IPS-15b (cell line): ENCODE data around the gene LDAF1.
A peak's percentile ranks its signal among the peaks of the same experiment; 100 is the strongest.
"Not testable (repeated sequence)": the region's sequence is repeated elsewhere in the genome, so short reads cannot be mapped to it uniquely, and the experiment has no call there.

Experiments
- H3K27me3 ChIP-seq: one replicate; pipeline ENCODE4 v1.6.1; 2013; ENCODE audit warnings: low read length; ENCODE audit not compliant: control insufficient read depth, insufficient read depth
- H3K36me3 ChIP-seq: one replicate; pipeline ENCODE4 v1.6.1; 2013; ENCODE audit warnings: low read length; ENCODE audit not compliant: control insufficient read depth, insufficient read depth
- H3K4me1 ChIP-seq: one replicate; pipeline ENCODE4 v1.6.1; 2013; ENCODE audit warnings: mild to moderate bottlenecking, low read length; ENCODE audit not compliant: control insufficient read depth, insufficient read depth
- H3K4me3 ChIP-seq: one replicate; pipeline ENCODE4 v1.5.1; 2013; ENCODE audit warnings: low read depth, low read length
- H3K9ac ChIP-seq: one replicate; pipeline ENCODE4 v1.6.1; 2013; ENCODE audit warnings: low read depth, mild to moderate bottlenecking, low read length
- H3K9me3 ChIP-seq: one replicate; pipeline ENCODE4 v1.6.1; 2013; ENCODE audit warnings: mild to moderate bottlenecking, low read length; ENCODE audit not compliant: control insufficient read depth, insufficient read depth

The LDAF1 gene

DNA sequence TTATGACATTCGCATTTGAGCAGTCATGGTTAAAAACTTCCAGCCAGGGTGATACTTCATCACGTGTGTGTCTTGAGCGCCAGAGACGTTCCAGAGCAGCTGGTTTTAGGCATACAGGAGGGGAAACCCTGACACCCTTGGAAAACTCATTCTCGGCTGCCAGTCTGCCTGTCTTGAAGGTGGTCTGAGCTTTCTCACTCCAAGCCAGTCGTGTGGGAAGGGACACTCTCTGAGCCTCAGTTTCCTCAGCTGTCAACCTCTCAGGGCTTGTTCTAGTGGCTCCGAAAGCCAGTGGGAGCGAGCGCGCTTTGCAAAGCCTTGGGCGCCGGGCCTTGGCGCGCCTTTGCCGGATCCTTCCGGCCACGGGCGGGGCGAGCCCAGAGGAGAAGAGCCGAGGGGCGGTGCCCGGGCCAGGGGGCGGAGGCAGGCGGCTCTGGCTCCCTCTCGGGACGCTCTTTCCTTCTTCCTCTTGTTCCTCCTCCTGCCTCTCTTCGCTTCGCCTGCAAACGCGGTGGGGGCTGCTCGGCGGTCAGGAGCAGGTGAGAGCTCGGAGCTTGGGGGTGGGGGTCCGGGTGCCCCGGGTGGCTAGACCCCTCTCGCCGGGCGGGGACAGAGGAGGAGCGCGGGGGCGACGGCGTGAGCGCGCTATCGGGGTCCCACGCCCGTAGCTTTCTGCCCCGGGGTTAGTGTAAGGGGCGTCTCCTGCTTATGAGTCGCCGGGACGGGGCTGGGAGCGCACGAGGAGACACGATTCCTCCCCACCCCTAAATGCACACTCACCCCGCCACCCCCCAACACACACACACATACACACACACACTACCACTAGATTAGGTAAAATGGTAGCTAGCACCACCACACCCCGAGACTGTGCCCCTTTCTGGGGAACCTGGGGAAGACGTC, at the start of gene LDAF1:
Gene LDAF1 (plus strand): TSS at position 467 of the 903 bp plus-strand sequence. CDS start 2,509 bp downstream, outside the sequence.
- Histone ChIP-seq H3K27me3 (peaks cover 3% of the 10 kb centered on the region), H3K9ac (peak within 1 kb of the TSS; percentile 72), H3K4me1 (peaks cover 9% of the 10 kb centered on the region)

GRCh38 chr16:21115551-21115950, 42.9 kb upstream of the LDAF1 start:
- H3K9me3 ChIP-seq: not testable (repeated sequence)

More for the DNA sequence above, at the start of gene LDAF1:
- Histone ChIP-seq H3K4me3 (peak within 1 kb of the TSS; percentile 91), H3K9me3 (no peaks in the 10 kb centered on the region), H3K36me3 (peaks cover 12% of the 10 kb centered on the region)

GRCh38 chr16:21116148-21116693, 42.3 kb upstream of the LDAF1 start:
- H3K4me1 ChIP-seq: peaks cover 10% of the 10 kb centered on the region
- H3K36me3 ChIP-seq: no peaks in the 10 kb centered on the region
- H3K27me3 ChIP-seq: no peaks in the 10 kb centered on the region
- peak overlapping the region; percentile 19 for H3K4me3 ChIP-seq
- H3K9me3 ChIP-seq: no peaks in the 10 kb centered on the region
- peak overlapping the region; percentile 8 for H3K9ac ChIP-seq

More at GRCh38 chr16:21115551-21115950, 42.9 kb upstream of the LDAF1 start:
- not testable (repeated sequence) for H3K4me3 ChIP-seq, H3K9ac ChIP-seq, H3K4me1 ChIP-seq, H3K36me3 ChIP-seq, H3K27me3 ChIP-seq

DNA sequence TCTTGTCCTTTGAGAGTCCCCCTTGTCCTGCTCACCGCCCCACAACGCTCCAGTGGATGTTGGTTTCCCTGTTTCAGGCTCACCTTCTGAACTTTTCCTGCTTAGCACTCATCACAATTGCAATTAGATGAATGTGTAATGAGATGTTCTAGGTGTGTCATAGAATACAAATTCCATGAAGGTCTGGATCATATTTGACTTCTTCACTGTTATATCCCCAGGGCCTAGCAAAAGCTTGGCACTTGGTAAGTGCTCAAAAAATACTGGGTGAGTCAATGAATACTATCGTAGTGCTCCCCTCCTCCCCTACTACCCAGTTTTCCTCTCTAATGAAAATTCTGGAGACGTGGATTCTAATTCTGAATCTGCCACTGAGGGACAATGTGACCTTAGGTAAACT, 40.9 kb upstream of the LDAF1 start:
- Histone ChIP-seq H3K27me3 (no peaks in the 10 kb centered on the region), H3K9ac (no peak overlapping the region), H3K36me3 (no peaks in the 10 kb centered on the region), H3K9me3 (no peaks in the 10 kb centered on the region), H3K4me1 (peaks cover 10% of the 10 kb centered on the region), H3K4me3 (no peak overlapping the region)

GRCh38 chr16:21120976-21121520, 37.4 kb upstream of the LDAF1 start:
- H3K9me3 ChIP-seq: no peaks in the 10 kb centered on the region
- H3K27me3 ChIP-seq: no peaks in the 10 kb centered on the region
- no peak overlapping the region for H3K4me3 ChIP-seq
- H3K4me1 ChIP-seq: peaks cover 5% of the 10 kb centered on the region
- H3K9ac ChIP-seq: no peak overlapping the region
- H3K36me3 ChIP-seq: no peaks in the 10 kb centered on the region

- no peak overlapping the region for H3K4me3 ChIP-seq
- no peaks in the 10 kb centered on the region for H3K9me3 ChIP-seq
- no peaks in the 10 kb centered on the region for H3K27me3 ChIP-seq
- H3K9ac ChIP-seq: no peak overlapping the region
- H3K4me1 ChIP-seq: peaks cover 8% of the 10 kb centered on the region
- H3K36me3 ChIP-seq: no peaks in the 10 kb centered on the region
Observed at GRCh38 chr16:21125191-21125590, 33.3 kb upstream of the LDAF1 start.

DNA sequence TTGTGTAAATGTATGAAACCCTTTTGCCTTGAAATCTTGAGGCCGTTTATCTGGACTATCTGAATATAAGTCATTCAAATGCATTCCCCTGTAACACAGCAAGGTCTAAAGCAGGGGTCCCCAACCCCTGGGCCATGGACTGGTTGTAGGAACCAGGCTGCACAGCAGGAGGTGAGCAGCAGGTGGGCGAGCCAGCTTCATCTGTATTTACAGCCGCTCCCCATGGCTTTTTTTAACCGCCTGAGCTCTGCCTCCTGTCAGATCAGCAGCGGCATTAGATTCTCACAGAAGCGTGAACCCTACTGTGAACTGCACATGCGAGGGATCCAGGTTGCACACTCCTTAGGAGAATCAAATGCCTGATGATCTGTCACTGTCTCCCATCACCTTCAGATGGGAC, 32.0 kb upstream of the LDAF1 start:
- H3K9ac ChIP-seq: no peak overlapping the region
- no peak overlapping the region for H3K4me3 ChIP-seq
- no peaks in the 10 kb centered on the region for H3K36me3 ChIP-seq
- H3K4me1 ChIP-seq: peaks cover 11% of the 10 kb centered on the region
- H3K27me3 ChIP-seq: no peaks in the 10 kb centered on the region
- no peaks in the 10 kb centered on the region for H3K9me3 ChIP-seq

DNA sequence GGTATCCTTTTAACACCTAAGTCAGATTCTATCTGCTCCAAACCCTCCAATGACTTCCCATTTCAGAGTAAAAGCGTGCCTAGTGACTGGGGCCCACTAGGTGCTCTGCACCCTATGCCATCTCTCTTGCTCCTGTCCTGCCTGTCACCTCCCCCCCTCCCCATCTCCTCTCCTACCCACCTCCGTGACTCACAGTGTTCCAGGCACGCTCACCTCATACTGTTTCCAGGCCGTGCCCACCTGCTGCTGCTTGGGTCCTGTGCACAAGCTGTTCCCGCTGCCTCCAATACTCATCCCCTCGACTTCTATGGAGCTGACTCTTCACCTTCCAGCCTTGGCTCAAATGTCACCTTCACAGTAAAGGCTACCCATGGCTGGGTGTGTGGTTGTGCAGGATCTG, 29.5 kb upstream of the LDAF1 start:
- Histone ChIP-seq H3K4me1 (peaks cover 11% of the 10 kb centered on the region), H3K9ac (no peak overlapping the region), H3K4me3 (no peak overlapping the region), H3K9me3 (no peaks in the 10 kb centered on the region), H3K36me3 (no peaks in the 10 kb centered on the region), H3K27me3 (no peaks in the 10 kb centered on the region)

DNA sequence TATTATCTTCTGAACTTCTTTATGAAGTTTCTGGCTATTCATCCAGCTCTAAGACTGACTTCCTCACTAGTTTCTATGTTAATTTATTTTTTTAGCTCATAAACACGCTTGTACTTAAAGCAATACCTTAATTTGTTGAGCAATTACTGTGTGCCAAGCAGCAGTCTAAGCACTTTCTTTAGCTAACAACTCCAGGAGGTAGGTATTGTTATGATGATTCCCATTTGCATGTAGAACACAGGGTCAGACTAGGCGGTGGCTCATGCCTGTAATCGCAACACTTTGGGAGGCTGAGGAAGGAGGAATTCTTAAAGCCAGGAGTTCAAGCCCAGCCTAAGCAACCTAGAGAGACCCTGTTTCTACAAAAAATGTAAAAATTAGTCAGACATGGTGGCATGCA, 27.7 kb upstream of the LDAF1 start:
- Histone ChIP-seq H3K36me3 (no peaks in the 10 kb centered on the region), H3K9ac (no peak overlapping the region), H3K27me3 (no peaks in the 10 kb centered on the region), H3K4me3 (no peak overlapping the region), H3K4me1 (peaks cover 11% of the 10 kb centered on the region), H3K9me3 (no peaks in the 10 kb centered on the region)

DNA sequence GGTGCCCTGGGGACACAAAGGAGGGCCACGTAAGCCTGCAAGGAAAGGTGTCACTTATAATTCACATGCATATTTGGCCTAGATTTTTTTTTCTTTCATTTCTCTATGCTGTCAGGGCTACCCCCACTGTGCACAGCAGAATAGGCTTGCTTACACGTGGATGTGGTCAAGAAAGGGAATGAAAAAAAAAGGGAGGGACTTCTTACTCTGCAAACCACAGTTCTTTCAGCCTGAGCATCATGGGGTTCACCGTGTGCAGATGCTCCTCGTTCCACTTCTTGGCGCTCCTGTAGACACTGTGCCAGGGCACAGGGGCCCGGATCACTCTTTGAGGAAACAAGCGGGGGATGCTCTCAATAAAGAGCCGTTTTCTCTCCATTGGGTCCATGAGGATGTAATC, 24.4 kb upstream of the LDAF1 start:
- H3K4me1 ChIP-seq: peaks cover 3% of the 10 kb centered on the region
- H3K4me3 ChIP-seq: no peak overlapping the region

DNA sequence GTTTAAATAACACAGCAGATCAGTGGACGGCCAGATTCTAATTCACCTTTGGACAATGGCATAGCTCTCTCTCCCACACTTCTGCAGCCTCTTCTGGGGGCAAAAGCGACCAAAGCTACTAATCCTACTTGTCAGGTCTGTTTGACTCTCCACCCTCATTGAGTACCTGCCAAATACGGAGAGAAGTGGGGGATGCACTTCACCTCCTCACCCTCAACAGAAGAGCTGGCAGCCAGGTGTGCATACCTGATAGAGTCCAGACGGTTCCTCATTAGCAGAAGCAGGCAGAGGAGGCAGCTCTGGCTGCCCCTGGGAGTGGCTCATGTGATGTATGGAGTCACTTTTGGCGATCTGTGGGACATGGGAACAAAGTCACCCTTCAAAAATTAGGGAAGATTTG, 12.7 kb upstream of the LDAF1 start:
- H3K4me3 ChIP-seq: no peak overlapping the region
- no peaks in the 10 kb centered on the region for H3K36me3 ChIP-seq
- no peaks in the 10 kb centered on the region for H3K4me1 ChIP-seq
- H3K27me3 ChIP-seq: no peaks in the 10 kb centered on the region
- no peak overlapping the region for H3K9ac ChIP-seq
- H3K9me3 ChIP-seq: peaks cover 3% of the 10 kb centered on the region

More for the DNA sequence above, 24.4 kb upstream of the LDAF1 start:
- no peaks in the 10 kb centered on the region for H3K27me3 ChIP-seq
- no peaks in the 10 kb centered on the region for H3K36me3 ChIP-seq
- H3K9ac ChIP-seq: no peak overlapping the region
- H3K9me3 ChIP-seq: no peaks in the 10 kb centered on the region
